ENCODE data around the gene MEFV.
A peak's percentile ranks its signal among the peaks of the same experiment; 100 is the strongest.

MEFV gene

DNA sequence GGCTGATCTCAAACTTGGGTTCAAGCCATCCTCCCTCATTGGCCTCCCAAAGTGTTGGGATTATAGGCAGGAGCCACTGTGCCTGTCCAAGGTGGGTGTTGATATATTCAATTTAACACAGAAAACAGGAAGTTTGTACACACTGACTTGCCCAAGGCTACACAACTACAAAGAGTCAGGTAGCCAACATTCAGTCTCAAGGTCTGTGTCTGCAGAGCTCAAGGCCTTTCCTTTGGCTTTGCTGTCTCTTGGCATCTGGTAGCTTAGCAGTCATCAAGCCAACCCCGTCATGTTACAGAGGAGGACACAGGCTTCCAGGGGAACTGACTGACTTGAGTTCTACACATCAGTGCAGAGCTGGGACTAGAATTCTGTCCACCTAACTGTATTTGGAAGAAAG, 11.9 kb upstream of the MEFV start:
- no peak for DNase-seq (ENCODE audit: low spot score)

DNA sequence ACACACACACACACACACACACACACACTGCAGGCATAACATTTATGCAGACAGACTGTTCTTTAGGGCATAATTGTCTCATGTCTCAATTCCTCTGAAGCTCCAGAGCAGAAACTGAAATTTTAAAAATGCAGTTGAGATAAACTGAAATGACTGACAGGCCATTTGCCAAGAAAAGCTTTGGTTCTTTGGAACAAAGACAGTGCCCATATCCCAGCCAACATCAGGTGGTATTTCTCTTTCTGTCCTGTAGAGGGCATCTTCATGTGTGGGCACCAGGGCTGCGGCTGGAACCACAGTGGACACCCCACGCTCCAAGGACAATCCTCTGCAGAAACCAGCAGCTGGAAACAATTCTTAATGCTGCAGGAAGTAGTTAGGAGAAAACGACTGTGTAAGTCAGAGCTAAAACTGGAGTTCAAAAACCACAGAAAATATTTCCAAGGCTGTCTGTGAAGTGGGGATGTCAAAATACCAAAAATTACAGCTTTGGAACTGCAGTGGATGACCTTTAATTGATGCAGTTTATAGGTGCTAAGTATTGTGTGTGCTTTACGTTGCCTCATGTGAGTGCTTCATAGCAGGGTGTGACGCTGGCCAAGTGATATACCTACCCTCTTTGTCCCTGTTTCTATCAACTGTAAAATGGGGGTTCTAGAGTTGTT, 10.6 kb upstream of the MEFV start:
- peak; percentile 79 for DNase-seq (ENCODE audit: low spot score)

DNA sequence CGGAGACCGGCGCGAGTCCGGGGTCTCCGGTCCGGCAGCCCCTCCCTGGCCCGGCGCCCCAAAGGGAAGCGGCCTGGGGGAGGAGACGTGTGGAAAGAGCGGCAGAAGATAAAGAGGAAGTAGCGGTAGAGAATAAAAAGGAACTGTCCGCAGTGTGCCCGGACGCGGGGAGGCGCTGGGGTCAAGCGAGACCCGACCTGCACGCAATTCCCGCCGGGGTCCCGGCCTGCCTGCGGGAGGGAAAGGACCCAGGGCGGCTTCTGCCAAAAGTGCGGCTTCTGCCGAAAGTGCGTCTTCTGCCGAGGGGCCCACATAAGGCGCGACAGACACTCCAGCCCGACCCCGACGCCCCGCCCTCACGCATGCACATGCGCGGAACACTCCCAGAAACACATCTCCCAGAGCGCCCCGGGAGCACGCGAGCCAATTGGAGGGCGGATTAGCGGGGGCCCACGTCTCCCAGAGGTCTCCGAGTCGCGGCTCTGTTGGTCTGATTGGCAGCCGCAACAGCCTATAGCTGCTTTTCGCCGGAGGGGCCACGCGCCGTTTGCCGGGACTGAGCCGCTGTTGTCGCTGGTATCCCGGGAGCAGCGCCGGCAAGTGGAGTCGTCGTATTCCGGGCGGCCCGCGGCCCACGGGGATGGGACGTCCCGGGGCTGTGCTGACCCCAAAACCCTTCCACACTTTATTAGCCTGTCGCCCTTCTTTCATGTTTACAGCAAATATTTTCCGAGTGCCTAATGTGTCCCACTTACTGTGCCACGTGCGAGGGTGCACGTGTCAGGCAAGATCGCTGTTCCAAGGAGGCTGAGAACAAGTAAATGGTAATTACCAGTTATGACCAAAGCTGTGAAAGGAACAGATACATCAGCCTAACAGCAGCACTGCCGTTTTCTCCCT, 8.0 kb upstream of the MEFV start:
- peak; percentile 98 for DNase-seq (ENCODE audit: low spot score)

DNA sequence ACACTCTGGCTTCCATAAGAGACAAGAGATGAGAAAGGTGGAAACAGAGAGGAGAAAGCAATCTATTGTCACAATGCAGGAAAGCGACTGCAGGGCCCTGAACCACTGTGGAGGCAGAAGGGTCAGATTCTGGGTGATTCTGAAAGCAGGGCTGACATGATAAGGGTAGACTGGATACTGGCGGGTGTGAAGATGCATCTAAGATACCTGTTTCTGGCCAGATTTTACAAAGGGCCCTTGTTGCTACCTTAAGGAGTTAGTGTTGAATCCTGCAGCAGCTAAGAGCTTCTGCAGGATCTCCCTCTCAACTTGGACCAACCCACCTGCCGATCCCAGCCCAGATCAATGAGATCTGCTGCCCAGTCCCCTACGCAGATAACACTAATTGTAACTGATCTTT, 6.1 kb upstream of the MEFV start:
- no peak for DNase-seq (ENCODE audit: low spot score)

DNA sequence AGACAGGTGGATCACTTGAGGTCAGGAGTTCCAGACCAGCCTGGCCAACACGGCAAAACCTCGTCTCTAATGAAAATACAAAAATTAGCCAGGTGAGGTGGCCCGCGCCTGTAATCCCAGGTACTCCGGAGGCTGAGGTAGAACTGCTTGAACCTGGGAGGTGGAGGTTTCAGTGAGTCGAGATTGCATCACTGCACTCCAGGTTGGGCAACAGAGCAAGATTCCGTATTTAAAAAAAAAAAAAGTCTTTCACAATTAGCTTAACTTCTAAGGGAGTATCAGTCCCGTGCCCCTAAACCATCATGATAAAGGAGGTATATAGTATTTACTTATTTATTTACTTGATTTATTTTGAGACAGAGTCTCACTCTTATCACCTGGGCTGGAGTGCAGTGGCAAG, 3.4 kb upstream of the MEFV start:
- DNase-seq (ENCODE audit: low spot score), result no peak

DNA sequence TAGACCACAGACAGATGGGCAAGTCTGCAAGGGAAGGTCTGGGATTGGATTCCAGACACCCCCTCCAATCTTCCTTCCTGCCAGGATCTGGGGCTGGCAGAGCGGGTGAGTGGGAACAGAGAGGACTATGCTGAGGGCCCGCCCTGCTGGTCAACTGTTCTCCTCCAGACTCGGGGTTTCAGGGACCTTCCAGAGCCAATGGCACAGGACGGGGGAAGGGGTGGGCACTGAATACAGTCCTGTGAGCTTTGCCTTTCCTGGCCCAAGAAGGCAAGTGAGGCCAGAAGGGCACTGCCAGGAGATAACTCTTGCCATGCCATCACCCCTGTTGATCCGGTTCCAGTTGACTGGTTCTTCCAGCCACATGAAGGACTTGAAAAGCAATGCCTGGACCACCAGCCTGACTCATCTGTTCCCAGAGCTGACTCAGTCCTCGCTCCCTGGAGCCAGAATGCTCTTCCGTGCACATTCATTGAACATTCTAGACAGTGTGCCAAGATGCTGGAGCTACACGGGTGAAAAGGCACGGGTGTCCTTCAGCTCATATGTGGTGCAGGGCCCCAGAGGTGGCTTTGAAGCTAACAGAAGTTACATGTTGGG, 533 bp upstream of the MEFV start:
- DNase-seq (ENCODE audit: low spot score), result peak; percentile 43

DNA sequence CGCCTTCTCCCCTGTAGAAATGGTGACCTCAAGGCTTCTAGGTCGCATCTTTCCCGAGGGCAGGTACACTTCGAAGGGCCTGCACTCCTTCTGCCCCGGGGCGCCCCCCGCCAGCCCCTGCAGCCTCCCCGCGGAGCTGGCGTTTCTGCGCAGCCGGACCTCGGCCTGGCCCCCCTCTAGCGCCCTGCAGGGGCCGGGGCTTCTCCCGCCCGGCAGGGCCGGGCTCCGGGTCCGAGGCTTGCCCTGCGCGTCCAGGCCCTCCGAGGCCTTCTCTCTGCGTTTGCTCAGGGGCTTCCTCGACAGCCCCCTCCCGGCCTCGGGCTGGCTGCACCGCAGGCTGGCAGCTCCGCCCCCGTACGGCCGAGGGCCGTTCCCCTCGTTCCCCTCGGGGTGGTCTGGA, 2.1 kb downstream of the MEFV start:
- DNase-seq (ENCODE audit: low spot score), result no peak

DNA sequence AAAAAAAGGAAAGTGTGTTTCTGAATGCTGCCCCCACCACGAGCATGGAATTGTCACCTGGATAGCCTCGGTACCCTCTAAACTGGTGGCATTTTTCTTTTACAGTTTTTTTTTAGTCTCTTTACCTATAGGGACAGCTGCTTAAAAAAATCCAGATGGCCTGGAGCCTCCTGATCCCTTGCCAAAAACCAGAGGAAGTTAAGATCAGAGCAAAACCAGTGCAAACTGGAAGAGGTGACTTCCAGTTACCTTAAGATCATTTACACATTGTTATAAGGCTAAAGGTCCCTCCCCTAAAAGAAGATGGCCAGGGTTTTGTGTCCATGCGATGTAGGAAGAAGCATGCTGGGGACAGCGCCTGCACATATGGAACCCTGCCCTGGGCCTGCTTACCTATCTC, 3.5 kb downstream of the MEFV start:
- DNase-seq (ENCODE audit: low spot score), result no peak

DNA sequence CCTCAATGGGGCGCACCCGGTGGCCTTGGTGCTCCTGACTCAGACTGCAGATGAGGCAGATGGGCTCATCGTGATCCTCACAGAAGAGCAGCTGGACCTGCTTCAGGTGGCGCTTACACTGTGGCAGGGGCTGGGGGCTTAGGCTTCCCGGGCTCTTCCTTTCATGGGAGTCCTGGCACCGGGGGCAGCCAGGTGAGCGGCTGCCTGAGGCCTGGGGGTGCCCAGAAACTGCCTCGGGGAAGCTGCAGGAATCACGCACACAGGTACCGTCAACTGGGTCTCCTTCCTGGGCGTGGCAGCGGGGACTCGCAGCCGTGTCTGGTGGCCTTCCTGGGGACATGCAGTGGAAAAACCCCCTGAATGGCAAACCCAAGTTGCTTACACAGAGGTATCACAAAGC, 7.0 kb downstream of the MEFV start:
- no peak for DNase-seq (ENCODE audit: low spot score)

DNA sequence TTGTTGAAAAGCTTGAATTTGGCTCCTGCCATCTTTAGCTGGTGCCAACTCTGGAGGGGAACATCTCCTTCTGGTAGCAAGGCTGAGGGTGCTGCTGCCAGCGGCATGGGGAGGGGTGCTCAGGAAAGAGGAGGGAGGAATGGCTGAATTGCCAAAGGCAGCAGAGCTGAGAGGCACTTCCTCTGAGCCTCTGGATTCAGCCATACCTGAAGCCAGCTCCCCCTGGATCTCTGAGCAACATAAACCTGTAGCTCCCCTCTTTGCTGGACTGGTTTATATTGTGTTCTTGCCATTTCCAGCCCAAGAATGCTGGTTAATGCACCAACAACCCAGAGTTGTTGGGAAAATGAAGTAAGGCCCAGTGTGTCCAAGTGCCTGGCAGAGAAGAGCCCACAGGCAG, 7.4 kb downstream of the MEFV start:
- no peak for DNase-seq (ENCODE audit: low spot score)

DNA sequence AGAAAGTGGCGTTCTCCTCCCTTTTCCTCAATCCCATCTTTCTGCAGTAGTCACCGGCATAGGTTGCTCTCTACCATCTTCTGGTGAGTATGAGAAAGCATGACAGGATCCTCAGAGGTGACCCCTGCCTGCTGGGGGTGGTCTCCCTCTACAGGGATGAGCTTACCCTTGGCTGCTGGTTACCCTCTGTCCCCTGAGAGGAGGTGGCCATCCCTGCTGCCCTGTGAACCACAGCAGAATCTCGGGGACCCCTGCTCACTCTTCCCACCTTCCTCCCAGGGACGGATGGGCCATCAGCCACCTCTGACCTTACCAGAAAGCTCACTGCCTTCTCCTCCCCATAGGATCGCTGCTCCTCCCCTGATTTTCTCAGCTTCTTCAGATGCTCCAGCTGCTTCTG, 7.8 kb downstream of the MEFV start:
- no peak for DNase-seq (ENCODE audit: low spot score)

DNA sequence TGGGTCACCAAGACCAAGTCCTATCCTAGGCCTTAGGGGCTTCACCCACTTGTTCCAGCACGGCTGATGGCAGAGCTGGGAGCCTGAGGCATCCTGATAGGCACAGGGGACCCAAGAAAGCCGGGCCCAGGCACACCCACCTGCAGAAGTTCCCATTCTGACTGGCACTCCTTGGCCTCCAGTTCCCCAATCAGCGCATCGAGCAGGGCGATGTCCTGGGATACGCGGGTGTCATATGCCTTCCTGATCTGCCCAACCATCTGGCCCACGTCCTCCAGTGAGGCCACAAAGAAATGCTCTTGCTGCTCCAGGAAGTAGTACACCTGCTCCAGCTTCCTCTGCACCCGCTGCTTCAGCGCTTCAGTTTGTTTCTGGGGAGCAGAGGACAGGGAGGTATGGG, 9.6 kb downstream of the MEFV start:
- no peak for DNase-seq (ENCODE audit: low spot score)

DNA sequence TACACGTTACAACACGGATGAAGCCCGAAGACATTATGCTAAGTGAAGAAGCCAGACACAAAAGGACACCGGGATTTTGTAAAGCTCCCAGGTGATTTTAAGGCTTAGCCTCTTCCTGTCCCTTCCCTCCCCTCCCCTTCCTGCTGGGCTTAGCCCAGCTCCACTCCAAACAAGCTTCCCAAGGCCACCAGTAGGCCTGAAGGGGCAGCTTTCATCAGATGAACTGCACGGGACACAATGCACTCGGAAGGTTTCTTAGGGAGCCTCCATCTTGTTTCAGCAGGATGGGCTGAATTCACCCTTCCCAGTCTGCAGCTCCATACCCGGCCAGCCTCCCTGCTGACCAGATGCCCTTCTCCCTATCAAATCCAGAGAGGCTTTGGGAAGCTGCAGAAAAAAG, 10.4 kb downstream of the MEFV start:
- no peak for DNase-seq (ENCODE audit: low spot score)

DNA sequence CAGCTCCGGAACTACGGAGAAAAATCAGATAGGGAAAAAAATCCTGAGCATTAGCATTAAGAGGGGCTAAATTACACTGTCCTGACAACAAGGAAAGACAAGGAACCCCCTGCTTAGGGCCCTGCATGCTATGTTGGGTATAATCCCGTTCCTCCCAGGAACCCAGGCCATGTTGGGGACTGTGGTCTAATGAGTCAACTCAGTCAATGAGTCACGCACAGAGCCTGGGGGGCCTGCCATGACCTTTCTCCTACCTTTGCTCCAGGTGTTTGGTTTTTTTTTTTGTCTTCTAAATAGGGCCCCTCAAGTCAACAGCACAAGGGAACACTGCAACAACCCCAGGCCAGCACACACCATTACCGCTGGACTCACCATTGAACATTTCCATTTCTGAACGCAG, 12.6 kb downstream of the MEFV start:
- no peak for DNase-seq (ENCODE audit: low spot score)

DNA sequence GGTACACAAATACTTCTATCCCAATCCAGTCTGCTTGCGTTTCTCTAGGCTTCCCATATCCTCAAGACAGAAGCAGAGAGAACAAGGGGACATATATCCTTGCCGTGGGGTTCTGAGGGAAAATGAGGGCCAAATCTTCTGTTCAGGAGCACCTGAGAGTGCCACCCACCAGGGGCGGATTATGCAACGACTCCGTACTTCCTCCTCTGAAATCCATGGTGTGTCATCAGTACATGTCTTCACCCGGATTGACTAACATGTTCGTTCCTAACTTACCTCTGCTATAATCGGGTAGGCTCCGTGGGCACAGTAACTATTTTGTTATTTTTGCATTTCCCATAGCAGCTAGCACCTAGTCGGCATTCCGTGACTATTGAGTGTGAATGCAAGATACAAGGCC, 13.7 kb downstream of the MEFV start:
- no peak for DNase-seq (ENCODE audit: low spot score)

DNA sequence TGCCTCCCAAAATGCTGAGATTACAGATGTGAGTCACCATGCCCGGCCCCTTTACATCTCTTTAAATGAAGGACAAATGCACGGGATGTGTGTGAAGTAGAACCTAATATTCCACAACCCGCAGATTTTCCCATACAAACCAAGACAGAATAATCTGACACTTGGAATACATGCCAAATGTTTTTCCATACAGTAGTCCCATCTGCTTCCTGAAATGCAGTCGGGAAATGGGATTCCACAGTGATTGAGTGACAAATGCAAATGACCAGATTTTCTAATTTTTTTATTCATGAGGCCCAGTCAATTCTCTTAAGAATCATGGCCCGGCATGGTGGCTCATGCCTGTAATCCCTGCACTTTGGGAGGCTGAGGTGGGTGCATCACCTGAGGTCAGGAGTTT, 14.7 kb downstream of the MEFV start:
- DNase-seq (ENCODE audit: low spot score), result no peak

DNA sequence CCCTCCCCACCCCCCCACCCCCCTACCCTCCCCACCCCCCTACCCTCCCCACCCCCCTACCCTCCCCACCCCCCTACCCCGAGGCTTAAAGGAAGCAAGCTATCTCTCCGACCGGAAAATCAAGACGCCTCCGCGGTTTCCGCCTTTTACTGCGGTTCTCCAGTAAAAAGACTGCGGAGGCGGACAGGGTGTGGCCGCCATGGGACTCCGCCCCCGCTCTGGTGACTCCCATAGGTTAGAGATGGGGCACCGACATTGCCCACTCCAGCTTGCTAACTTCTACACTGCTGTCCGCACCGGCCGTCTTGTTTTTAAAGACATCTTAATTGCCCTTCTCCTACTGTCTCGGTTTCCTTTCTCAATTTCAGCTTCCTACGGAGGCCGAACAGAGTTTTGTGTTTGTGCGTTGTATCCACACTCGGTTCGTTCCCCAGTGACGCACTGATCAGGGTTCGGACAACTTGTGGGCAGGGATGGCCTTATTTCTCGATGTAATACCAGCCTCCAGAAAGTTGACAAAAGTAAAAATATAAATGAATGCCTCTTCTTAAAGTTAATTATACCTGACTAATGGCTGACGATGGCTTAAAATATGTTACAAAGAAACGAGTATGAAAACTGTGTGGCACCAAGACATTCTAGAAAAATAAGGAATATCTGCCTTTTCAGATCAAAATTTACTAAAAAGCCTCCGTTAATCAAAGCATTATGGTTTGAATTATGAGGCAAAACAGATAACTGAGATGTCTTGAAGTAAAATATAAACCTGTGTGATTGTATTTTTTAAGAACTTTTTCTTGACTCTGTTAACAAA, 20.4 kb downstream of the MEFV start:
- no peak for DNase-seq (ENCODE audit: low spot score)

DNA sequence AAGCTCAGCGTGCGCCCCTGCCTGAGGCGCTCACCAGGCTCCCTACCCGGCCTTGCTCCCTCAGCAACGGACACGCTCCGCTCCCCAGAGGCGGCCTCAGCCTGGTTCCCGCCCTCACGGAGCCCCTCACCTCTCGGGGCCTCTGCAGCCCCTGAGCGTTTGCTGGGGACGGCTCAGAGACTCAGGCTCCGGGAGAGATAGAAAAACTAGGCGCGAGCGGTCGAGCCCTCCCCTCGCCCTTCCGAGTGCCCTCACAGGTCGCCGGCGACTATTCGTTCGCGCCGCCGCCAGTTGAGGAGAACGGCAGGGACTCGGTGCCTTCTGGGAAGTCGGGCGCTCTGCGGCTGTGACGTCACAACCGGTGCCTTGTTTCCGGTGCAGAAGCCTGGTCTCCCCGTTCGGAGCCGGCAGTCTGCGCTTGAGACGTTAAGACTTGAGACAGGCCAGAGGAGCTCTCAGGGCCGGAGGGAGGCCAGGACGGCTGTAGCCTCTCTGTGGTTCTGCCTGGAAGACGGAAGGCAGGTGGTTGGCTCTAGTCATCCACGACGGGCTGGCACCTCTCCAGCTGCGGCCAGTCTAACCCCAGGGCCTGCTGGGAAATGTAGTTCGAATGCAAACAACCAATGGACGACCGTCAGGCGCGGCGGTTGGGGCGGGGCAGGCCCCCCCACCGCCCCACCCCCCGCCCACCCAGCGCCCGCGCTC, 21.4 kb downstream of the MEFV start, which contains the start of gene ZNF200:
Gene ZNF200 (minus strand): TSS at position 302 of the 705 bp plus-strand sequence. CDS start 1,403 bp downstream, outside the sequence.
- peak; percentile 96 for DNase-seq (ENCODE audit: low spot score)

DNA sequence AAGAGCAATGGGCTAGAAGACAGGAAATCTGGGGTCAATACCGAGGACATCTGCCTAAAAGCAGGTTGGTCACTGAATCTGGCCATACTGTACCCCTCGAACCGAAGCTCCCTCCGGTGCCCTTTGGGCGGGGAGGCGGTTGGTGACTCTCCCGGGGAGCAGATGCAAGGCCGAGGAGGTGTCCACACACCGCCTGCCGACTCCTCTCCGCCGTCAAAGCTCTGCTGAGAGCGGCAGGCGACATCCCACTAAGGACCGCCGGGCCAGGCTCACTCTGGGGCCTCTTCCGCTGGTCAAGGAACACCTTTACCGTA, 21.9 kb downstream of the MEFV start:
- DNase-seq (ENCODE audit: low spot score), result peak; percentile 28

DNA sequence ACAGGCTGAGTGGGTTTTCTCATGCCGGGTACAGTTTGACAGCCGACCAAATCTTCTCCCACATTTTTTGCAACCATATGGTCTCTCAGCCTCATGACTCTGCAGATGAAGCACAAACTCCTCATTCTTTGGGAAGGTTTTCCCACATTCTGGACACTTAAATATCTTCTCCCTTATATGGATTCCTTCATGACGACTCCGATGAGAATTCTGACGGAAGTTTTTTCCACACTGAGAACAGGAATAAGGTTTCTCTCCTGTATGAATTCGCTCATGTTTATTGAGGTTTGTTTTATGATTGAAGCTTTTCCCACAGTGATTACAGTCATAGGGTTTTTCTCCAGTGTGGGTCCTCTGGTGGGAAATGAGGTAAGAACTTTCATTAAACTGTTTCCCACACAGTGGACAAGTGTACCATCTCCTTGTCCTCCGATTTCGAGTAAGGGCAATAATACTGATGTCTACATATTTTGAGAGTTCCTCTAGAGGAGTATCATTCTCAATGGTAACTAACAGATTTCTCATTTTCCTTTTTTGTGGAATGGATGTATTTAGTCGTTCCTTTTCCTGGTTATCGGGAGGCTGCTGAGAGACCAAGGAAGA, 32.4 kb downstream of the MEFV start:
- DNase-seq (ENCODE audit: low spot score), result no peak

DNA sequence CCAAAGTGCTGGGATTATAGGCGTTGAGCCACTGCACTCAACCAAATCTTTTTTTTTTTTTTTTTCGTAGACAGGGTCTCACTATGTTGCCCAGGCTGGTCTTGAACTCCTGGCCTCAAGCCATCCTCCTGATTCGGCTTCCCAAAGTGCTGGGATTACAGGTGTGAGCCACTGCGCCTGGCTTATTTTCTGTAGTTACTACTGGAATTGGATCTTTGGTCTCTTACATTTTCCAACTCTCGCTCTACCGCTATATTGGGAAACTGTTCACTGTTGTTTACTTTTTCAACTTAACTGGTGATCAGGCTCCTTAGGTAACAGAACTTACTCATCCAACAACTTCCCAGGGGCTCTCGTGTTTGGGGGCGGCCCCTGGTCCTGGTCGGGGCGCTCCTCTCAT, 35.6 kb downstream of the MEFV start:
- no peak for DNase-seq (ENCODE audit: low spot score)

Data from AG08395 (cell line).